Stomach (tissue), 9 donors: ENCODE data around the gene SMAD2. TPM values are rescaled to one million over a fixed set of nuclear protein-coding genes. Genes with fewer than 3 reads are reported as not detected.

Experiments used
- DNase-seq, 2 donors: peaks; one replicate each; pipeline versions ENCODE4 v3.0.0 to v3.0.0-alpha.2; 2013 to 2019
- H3K27ac ChIP-seq, 5 donors: fragments of 200-600 bp in 4 of 5; sonication (generic) in 4 of 5; one replicate each; pipeline ENCODE4 v1.5.1; 2013 to 2019; ENCODE audit warnings: mild to moderate bottlenecking in 1 of 5, moderate library complexity in 1 of 5
- H3K27me3 ChIP-seq, 3 donors: fragments of 200-600 bp; sonication (generic); one replicate each; pipeline ENCODE4 v1.5.1; 2017 to 2019; ENCODE audit warnings: mixed run types in 1 of 3
- H3K36me3 ChIP-seq, 4 donors: fragments of 200-600 bp; sonication (generic); 1 replicate in 3 of 4; 2 replicates in 1 of 4; pipeline ENCODE4 v1.5.1; 2016 to 2019
- H3K4me1 ChIP-seq, 4 donors: fragments of 200-600 bp; sonication (generic); one replicate each; pipeline ENCODE4 v1.5.1; 2016 to 2019
- H3K4me3 ChIP-seq, 4 donors: fragments of 200-600 bp; sonication (generic) in 3 of 4; one replicate each; pipeline ENCODE4 v1.5.1; 2016 to 2019; ENCODE audit warnings: mild to moderate bottlenecking in 1 of 4
- H3K9me3 ChIP-seq, 4 donors: fragments of 200-600 bp; sonication (generic); one replicate each; pipeline ENCODE4 v1.5.1; 2016 to 2019
- EP300 ChIP-seq: sonication (generic); formaldehyde crosslinking; IDR thresholded peaks from one replicate; pipeline ENCODE4 v1.6.1; 2017; ENCODE audit warnings: antibody characterized with exemption
- POLR2A ChIP-seq, 4 donors: fragments of 450-650 bp; IDR thresholded peaks; one replicate each; pipeline ENCODE4 v1.6.1; 2016; ENCODE audit warnings: antibody characterized with exemption in 4 of 4, control low read depth in 2 of 4, mild to moderate bottlenecking in 1 of 4, moderate library complexity in 1 of 4
- POLR2AphosphoS5 ChIP-seq, 3 donors: sonication (generic); formaldehyde crosslinking; IDR thresholded peaks; one replicate each; pipeline ENCODE4 v1.6.1; 2016; ENCODE audit warnings: antibody characterized with exemption in 3 of 3
- WGBS, 5 donors: extraction: QIAGEN DNeasy Blood & Tissue Kit in 3 of 5; methylation state at CpG; one replicate each; pipeline versions ENCODE4 v1.1.5 to v1.1.7; 2013 to 2018; 5-methylcytosine and 5-hydroxymethylcytosine counted together
- intact Hi-C: fragments of 100-400 bp; cut with DNase I; formaldehyde crosslinking; loops from one replicate; pipeline ENCODE4 v1.15.1; 2023; ENCODE audit warnings: low total_unique reads
- polyA plus RNA-seq, 3 donors: library from polyadenylated mRNA; stranded (reverse); fragments of 200-250 nt; gene quantifications; one replicate each; pipeline ENCODE4 v1.2.3, GENCODE V29; 2013
- total RNA-seq, 5 donors: library from RNA; depleted of rRNA; stranded (reverse); fragments of >200 nt; gene quantifications; one replicate each; pipeline versions ENCODE4 v1.1.0 to v1.2.3, GENCODE V29; 2014 to 2016
- TF ChIP-seq, protein P1 (sequence below), 7 experiments: fragments of 450-650 bp in 4 of 7; fragments of 200-600 bp in 3 of 7; sonication (generic) in 3 of 7; IDR thresholded peaks; one replicate each; pipeline ENCODE4 v1.5.1; 2016 to 2019; ENCODE audit warnings: antibody characterized with exemption in 7 of 7, control low read depth in 2 of 7, mild to moderate bottlenecking in 1 of 7
- donor health status: healthy with polysubstance abuse.
- donor health status: Bipolar disorder and iron deficiency.
- donor health status: healthy.

SMAD2 gene
- total and polyA plus RNA-seq, 8 donors: 18.9 to 233 (median 46.3) TPM

GRCh38 chr18:47911877-47912276 is 18.6 kb downstream of the SMAD2 start:
- DNase-seq: peak in 1 of 2 donors; percentile 14
- peaks cover 0 to 6% (median 3%) of the 10 kb centered on the region in 4 donors for H3K36me3 ChIP-seq
- TF ChIP-seq EP300: no peak
- WGBS, 5 donors: 53 to 60% (median 55%) methylated on average over 4 of the region's 4 CpGs
- H3K27me3 ChIP-seq: no peaks in the 10 kb centered on the region
- peaks cover 0 to under 1% (median 0%) of the 10 kb centered on the region in 4 donors for H3K9me3 ChIP-seq
- peaks cover 17 to 69% (median 42%) of the 10 kb centered on the region in 4 donors for H3K4me1 ChIP-seq
- intact Hi-C loops: no loop called here
- no peak overlapping the region for H3K4me3 ChIP-seq
- peak overlapping the region in 1 of 5 donors; percentile 18 for H3K27ac ChIP-seq

DNA sequence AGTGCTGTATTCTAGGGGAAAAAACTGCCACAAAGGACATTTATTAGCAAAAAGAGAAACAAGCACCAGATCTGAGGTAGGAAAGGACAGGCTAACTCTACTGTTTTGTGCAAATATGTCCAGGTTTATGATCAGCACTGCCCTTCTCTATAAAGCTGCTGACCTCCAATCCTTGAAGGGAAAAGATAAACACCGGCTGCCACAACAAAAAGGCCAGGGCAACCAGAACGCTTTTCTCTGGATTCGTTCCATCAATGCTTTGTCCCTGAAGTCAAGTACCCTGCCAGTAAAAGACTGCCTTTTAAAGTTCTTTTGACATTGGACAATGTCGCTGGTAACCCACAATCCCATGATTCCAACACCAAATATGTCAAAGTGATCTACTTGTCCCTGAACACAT is 21.0 kb downstream of the SMAD2 start:
- Histone ChIP-seq H3K4me1 (peaks cover 17 to 45% (median 34%) of the 10 kb centered on the region in 4 donors), H3K9me3 (peaks cover 0 to 5% (median 3%) of the 10 kb centered on the region in 4 donors), H3K4me3 (no peak overlapping the region), H3K27ac (no peak overlapping the region), H3K36me3 (peaks cover 0 to 12% (median 3%) of the 10 kb centered on the region in 4 donors), H3K27me3 (no peaks in the 10 kb centered on the region)
- DNase-seq: no peak
- WGBS, 5 donors: 48 to 69% (median 57%) methylated on average over 4 of the region's 4 CpGs
- TF ChIP-seq POLR2AphosphoS5 (IDR thresholded peaks at IDR 0.05): no peak
- TF ChIP-seq, protein P1, sequence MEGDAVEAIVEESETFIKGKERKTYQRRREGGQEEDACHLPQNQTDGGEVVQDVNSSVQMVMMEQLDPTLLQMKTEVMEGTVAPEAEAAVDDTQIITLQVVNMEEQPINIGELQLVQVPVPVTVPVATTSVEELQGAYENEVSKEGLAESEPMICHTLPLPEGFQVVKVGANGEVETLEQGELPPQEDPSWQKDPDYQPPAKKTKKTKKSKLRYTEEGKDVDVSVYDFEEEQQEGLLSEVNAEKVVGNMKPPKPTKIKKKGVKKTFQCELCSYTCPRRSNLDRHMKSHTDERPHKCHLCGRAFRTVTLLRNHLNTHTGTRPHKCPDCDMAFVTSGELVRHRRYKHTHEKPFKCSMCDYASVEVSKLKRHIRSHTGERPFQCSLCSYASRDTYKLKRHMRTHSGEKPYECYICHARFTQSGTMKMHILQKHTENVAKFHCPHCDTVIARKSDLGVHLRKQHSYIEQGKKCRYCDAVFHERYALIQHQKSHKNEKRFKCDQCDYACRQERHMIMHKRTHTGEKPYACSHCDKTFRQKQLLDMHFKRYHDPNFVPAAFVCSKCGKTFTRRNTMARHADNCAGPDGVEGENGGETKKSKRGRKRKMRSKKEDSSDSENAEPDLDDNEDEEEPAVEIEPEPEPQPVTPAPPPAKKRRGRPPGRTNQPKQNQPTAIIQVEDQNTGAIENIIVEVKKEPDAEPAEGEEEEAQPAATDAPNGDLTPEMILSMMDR (IDR thresholded peaks at IDR 0.05): no peak
- TF ChIP-seq EP300: no peak
- no peak for TF ChIP-seq POLR2A (IDR thresholded peaks at IDR 0.05)
- intact Hi-C loops: no loop called here

GRCh38 chr18:47908592-47908991 is 21.9 kb downstream of the SMAD2 start:
- Histone ChIP-seq H3K4me1 (peaks cover 13 to 36% (median 26%) of the 10 kb centered on the region in 4 donors), H3K9me3 (peaks cover 0 to 11% (median 5%) of the 10 kb centered on the region in 4 donors), H3K36me3 (peaks cover 0 to 12% (median 3%) of the 10 kb centered on the region in 4 donors), H3K27me3 (no peaks in the 10 kb centered on the region), H3K4me3 (no peak overlapping the region), H3K27ac (no peak overlapping the region)
- intact Hi-C loops: no loop called here
- no peak for DNase-seq
- WGBS, 5 donors: 84 to 89% (median 87%) methylated on average over 6 of the region's 6 CpGs
- TF ChIP-seq POLR2A (IDR thresholded peaks at IDR 0.05): no peak
- TF ChIP-seq POLR2AphosphoS5 (IDR thresholded peaks at IDR 0.05): no peak
- TF ChIP-seq, protein P1 (IDR thresholded peaks at IDR 0.05): no peak
- TF ChIP-seq EP300: no peak

DNA sequence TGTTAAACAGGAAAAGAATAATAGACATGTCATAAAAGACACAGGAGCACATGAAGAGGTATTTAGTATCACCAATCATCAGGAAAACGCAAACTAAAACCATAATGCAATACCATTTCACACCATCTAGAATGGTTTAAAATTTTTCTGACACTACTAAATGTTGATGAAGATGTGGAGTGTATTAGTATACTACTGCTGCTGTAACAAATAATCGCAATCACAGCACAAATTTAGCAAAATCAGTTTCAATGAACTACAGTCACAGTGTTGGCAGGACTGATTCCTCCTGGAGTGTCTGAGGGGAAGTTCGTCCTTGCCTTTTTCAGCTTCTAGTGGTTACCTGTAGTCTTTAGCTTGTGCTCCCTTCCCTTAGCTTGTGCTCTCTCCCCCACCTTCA is 24.1 kb downstream of the SMAD2 start:
- peaks cover 0 to 11% (median 5%) of the 10 kb centered on the region in 4 donors for H3K9me3 ChIP-seq

GRCh38 chr18:47903809-47904208 is 26.6 kb downstream of the SMAD2 start:
- H3K27me3 ChIP-seq: no peaks in the 10 kb centered on the region
- intact Hi-C loops: no loop called here
- 92 to 97% (median 95%) methylated on average over 2 of the region's 2 CpGs for WGBS, 5 donors
- H3K4me1 ChIP-seq: peaks cover 4 to 32% (median 8%) of the 10 kb centered on the region in 4 donors
- TF ChIP-seq POLR2AphosphoS5 (IDR thresholded peaks at IDR 0.05): no peak
- TF ChIP-seq EP300: no peak
- TF ChIP-seq, protein P1 (IDR thresholded peaks at IDR 0.05): no peak
- TF ChIP-seq POLR2A (IDR thresholded peaks at IDR 0.05): no peak
- H3K27ac ChIP-seq: no peak overlapping the region
- peaks cover 0 to 5% (median 0%) of the 10 kb centered on the region in 4 donors for H3K36me3 ChIP-seq
- DNase-seq: no peak
- H3K9me3 ChIP-seq: peaks cover 0 to 11% (median 5%) of the 10 kb centered on the region in 4 donors
- no peak overlapping the region for H3K4me3 ChIP-seq

More for the DNA sequence above, 24.1 kb downstream of the SMAD2 start:
- Histone ChIP-seq H3K4me3 (no peak overlapping the region), H3K27me3 (no peaks in the 10 kb centered on the region), H3K36me3 (peaks cover 0 to 12% (median 3%) of the 10 kb centered on the region in 4 donors), H3K27ac (no peak overlapping the region), H3K4me1 (peaks cover 0 to 22% (median 7%) of the 10 kb centered on the region in 4 donors)
- no peak for DNase-seq
- intact Hi-C loops: no loop called here
- WGBS, 5 donors: 93 to 99% (median 98%) methylated on average over 3 of the region's 3 CpGs
- TF ChIP-seq, protein P1 (IDR thresholded peaks at IDR 0.05): no peak
- no peak for TF ChIP-seq POLR2AphosphoS5 (IDR thresholded peaks at IDR 0.05)
